Globus pallidus (tissue), 1 donor: ENCODE measurements around the gene MRPS2.

ENCODE experiments used
- DNase-seq: peaks from one replicate; pipeline ENCODE4 v3.0.0-alpha.2; 2015; ENCODE audit warnings: low spot score

Gene MRPS2

GRCh38 chr9:135480071-135480939 is 20.2 kb upstream of the MRPS2 start:
- no peak for DNase-seq

- no peak for DNase-seq
Observed at GRCh38 chr9:135480940-135481310, 19.6 kb upstream of the MRPS2 start.

- no peak for DNase-seq
Observed at GRCh38 chr9:135482015-135482754, 18.3 kb upstream of the MRPS2 start.

GRCh38 chr9:135484460-135485277 is 15.8 kb upstream of the MRPS2 start:
- DNase-seq: no peak

- no peak for DNase-seq
Observed at GRCh38 chr9:135485385-135485784, 15.1 kb upstream of the MRPS2 start.

GRCh38 chr9:135485832-135486231 is 14.7 kb upstream of the MRPS2 start:
- no peak for DNase-seq

GRCh38 chr9:135486267-135487065 is 14.0 kb upstream of the MRPS2 start:
- DNase-seq: no peak

- no peak for DNase-seq
Observed at GRCh38 chr9:135487281-135488012, 13.0 kb upstream of the MRPS2 start.

GRCh38 chr9:135488013-135488330 is 12.5 kb upstream of the MRPS2 start:
- DNase-seq: no peak

GRCh38 chr9:135488527-135488926 is 12.0 kb upstream of the MRPS2 start:
- no peak for DNase-seq

GRCh38 chr9:135489188-135489906 is 11.1 kb upstream of the MRPS2 start:
- DNase-seq: no peak

- DNase-seq: no peak
Observed at GRCh38 chr9:135490166-135490870, 10.2 kb upstream of the MRPS2 start.

GRCh38 chr9:135490980-135491464 is 9.5 kb upstream of the MRPS2 start:
- DNase-seq: no peak

GRCh38 chr9:135491764-135492163 is 8.7 kb upstream of the MRPS2 start:
- DNase-seq: no peak

- no peak for DNase-seq
Observed at GRCh38 chr9:135492886-135493669, 7.4 kb upstream of the MRPS2 start.

- no peak for DNase-seq
Observed at GRCh38 chr9:135494791-135495559, 5.5 kb upstream of the MRPS2 start.

- DNase-seq: no peak
Observed at GRCh38 chr9:135498381-135499126, 1.9 kb upstream of the MRPS2 start.
